IMR-90 (cell line): ENCODE measurements around the gene ZNF618. TPM values are rescaled to one million over a fixed set of nuclear protein-coding genes. Genes with fewer than 3 reads are reported as not detected.

Source experiments
- ATAC-seq: fragments of 200-7000 bp; cut with Tn5 transposase; 2 replicates; pipeline ENCODE4 v1.9.1; 2020; ENCODE audit warnings: low read depth, mild to moderate bottlenecking, moderate library complexity
- BruUV-seq: library from RNA; stranded (reverse); fragments of 400-500 nt; replicated peaks from 2 replicates; lab custom pipeline; 2021; lab: Mats Ljungman, UMichigan
- CTCF ChIA-PET: fragments of 300-600 bp; formaldehyde crosslinking; extraction: SDS; loops from one replicate; lab custom pipeline; 2021; ENCODE audit warnings: antibody characterized with exemption; lab: Yijun Ruan, JAX
- POLR2A ChIA-PET: fragments of 300-600 bp; sonication (Branson Sonifier 250); formaldehyde crosslinking; loops from one replicate; lab custom pipeline; 2022; ENCODE audit warnings: antibody characterized with exemption; ENCODE audit not compliant: unreplicated experiment; lab: Charles Lee
- DNase-seq: peaks from one replicate; pipeline ENCODE4 v3.0.0; 2013
- H2AFZ ChIP-seq: replicated peaks from 2 replicates; pipeline ENCODE3; 2013; ENCODE audit warnings: low read length, mild to moderate bottlenecking; ENCODE audit not compliant: poor library complexity
- H2AK5ac ChIP-seq: 2 replicates; pipeline ENCODE4 v1.6.1; 2013; ENCODE audit warnings: low read depth, low read length, inconsistent platforms
- H2AK9ac ChIP-seq: replicated peaks from 2 replicates; pipeline ENCODE3; 2013; ENCODE audit warnings: mild to moderate bottlenecking, low read depth, low read length, moderate library complexity; ENCODE audit not compliant: poor library complexity
- H2BK120ac ChIP-seq: 2 replicates; pipeline ENCODE4 v1.6.1; 2013; ENCODE audit warnings: low read depth, low read length, inconsistent platforms
- H2BK15ac ChIP-seq: 3 replicates; pipeline ENCODE4 v1.6.1; 2013; ENCODE audit warnings: low read depth, low read length, inconsistent platforms
- H2BK20ac ChIP-seq: 2 replicates; pipeline ENCODE4 v1.6.1; 2013; ENCODE audit warnings: low read depth, mild to moderate bottlenecking, inconsistent platforms, low read length, moderate library complexity
- H2BK5ac ChIP-seq: 2 replicates; pipeline ENCODE4 v1.6.1; 2013; ENCODE audit warnings: mild to moderate bottlenecking, low read depth, low read length, inconsistent platforms; ENCODE audit not compliant: poor library complexity, severe bottlenecking
- H3K14ac ChIP-seq: replicated peaks from 2 replicates; pipeline ENCODE4 v1.6.1; 2013; ENCODE audit warnings: low read depth, low read length, inconsistent platforms
- H3K18ac ChIP-seq: 2 replicates; pipeline ENCODE4 v1.6.1; 2013; ENCODE audit warnings: low read depth, low read length, control low read depth
- H3K23ac ChIP-seq: 2 replicates; pipeline ENCODE4 v1.6.1; 2013; ENCODE audit warnings: low read depth, low read length, inconsistent platforms
- H3K27ac ChIP-seq: 2 replicates; pipeline ENCODE4 v1.5.1; 2013; ENCODE audit warnings: mild to moderate bottlenecking, control low read depth, low read length; ENCODE audit not compliant: insufficient read depth
- H3K27me3 ChIP-seq: 2 replicates; pipeline ENCODE4 v1.6.1; 2013; ENCODE audit warnings: low read length; ENCODE audit not compliant: control insufficient read depth, insufficient read depth
- H3K36me3 ChIP-seq: 2 replicates; pipeline ENCODE4 v1.6.1; 2013; ENCODE audit warnings: low read length, mixed read lengths; ENCODE audit not compliant: control insufficient read depth, insufficient read depth
- H3K4ac ChIP-seq: 2 replicates; pipeline ENCODE4 v1.6.1; 2013; ENCODE audit warnings: low read depth, low read length, inconsistent platforms
- H3K4me1 ChIP-seq: 2 replicates; pipeline ENCODE4 v1.6.1; 2013; ENCODE audit warnings: low read length, mixed read lengths; ENCODE audit not compliant: control insufficient read depth, insufficient read depth
- H3K4me2 ChIP-seq: 2 replicates; pipeline ENCODE4 v1.6.1; 2013; ENCODE audit warnings: low read depth, mild to moderate bottlenecking, control low read depth, low read length, moderate library complexity
- H3K4me3 ChIP-seq: 2 replicates; pipeline ENCODE4 v1.5.1; 2013; ENCODE audit warnings: low read depth, mild to moderate bottlenecking, control low read depth, low read length, moderate library complexity; ENCODE audit not compliant: insufficient read depth
- H3K56ac ChIP-seq: 2 replicates; pipeline ENCODE4 v1.6.1; 2013; ENCODE audit warnings: low read length, inconsistent platforms; ENCODE audit not compliant: insufficient read depth; ENCODE audit errors: extremely low read depth
- H3K79me1 ChIP-seq, 2 experiments: 2 replicates each; pipeline ENCODE4 v1.6.1; 2013; ENCODE audit warnings: low read length in 2 of 2, inconsistent platforms in 1 of 2, low read depth in 1 of 2
- H3K9ac ChIP-seq: 2 replicates; pipeline ENCODE4 v1.6.1; 2013; ENCODE audit warnings: low read depth, low read length, control low read depth
- H3K9me1 ChIP-seq: 2 replicates; pipeline ENCODE4 v1.6.1; 2013; ENCODE audit warnings: low read length, inconsistent platforms; ENCODE audit not compliant: insufficient read depth
- H3K9me3 ChIP-seq: 2 replicates; pipeline ENCODE4 v1.6.1; 2013; ENCODE audit warnings: low read length; ENCODE audit not compliant: control insufficient read depth, insufficient read depth
- H4K20me1 ChIP-seq: 2 replicates; pipeline ENCODE4 v1.6.1; 2013; ENCODE audit warnings: low read length, inconsistent platforms; ENCODE audit not compliant: insufficient read depth
- H4K5ac ChIP-seq: 2 replicates; pipeline ENCODE4 v1.6.1; 2013; ENCODE audit warnings: mild to moderate bottlenecking, low read depth, low read length, control low read depth
- H4K8ac ChIP-seq, 2 experiments: 2 replicates each; pipeline ENCODE4 v1.6.1; 2013; ENCODE audit warnings: low read depth in 2 of 2, low read length in 2 of 2, control low read depth in 1 of 2, inconsistent platforms in 1 of 2
- H4K91ac ChIP-seq: 2 replicates; pipeline ENCODE4 v1.6.1; 2013; ENCODE audit warnings: low read depth, low read length, inconsistent platforms; ENCODE audit not compliant: insufficient read depth
- MAFK ChIP-seq: IDR thresholded peaks from 2 replicates; pipeline ENCODE4 v1.6.1; 2012; ENCODE audit warnings: low read depth, low read length, improper control_type of control experiment
- RFX5 ChIP-seq: IDR thresholded peaks from 2 replicates; pipeline ENCODE4 v1.8.0; 2012; ENCODE audit warnings: low read depth, mild to moderate bottlenecking, low read length, moderate library complexity
- WGBS, 2 experiments: methylation state at CpG; one replicate each; pipeline versions ENCODE4 v1.1.5 to v1.1.7; 2013; ENCODE audit warnings: missing lambda C conversion rate in 2 of 2; ENCODE audit not compliant: insufficient read length in 1 of 2; ENCODE audit errors: extremely low coverage in 2 of 2; 5-methylcytosine and 5-hydroxymethylcytosine counted together
- dilution Hi-C: fragments of 300-500 bp; cut with HindIII; formaldehyde crosslinking; loops from one replicate; pipeline ENCODE4 v1.14.3; 2018; ENCODE audit warnings: low sequenced_read_pairs; ENCODE audit not compliant: unreplicated experiment
- in situ Hi-C: fragments of 300-500 bp; cut with MboI; formaldehyde crosslinking; loops from 3 replicates; pipeline ENCODE4 v1.14.3; 2019; ENCODE audit warnings: low sequenced_read_pairs, inconsistent platforms, mixed read lengths
- intact Hi-C: fragments of 100-400 bp; cut with micrococcal nuclease; formaldehyde crosslinking; loops from 2 replicates; pipeline ENCODE4 v1.10.0; 2022
- polyA plus RNA-seq, 3 experiments: library from polyadenylated mRNA; depleted of rRNA; stranded (reverse); fragments of >200 nt; gene quantifications; 2 replicates each; pipeline ENCODE4 v1.2.3, GENCODE V29; 2012; ENCODE audit warnings: low replicate concordance in 1 of 3
- total RNA-seq: library from RNA; depleted of rRNA; stranded (reverse); fragments of >200 nt; gene quantifications from 2 replicates; pipeline ENCODE4 v1.2.3, GENCODE V29; 2012

Gene ZNF618
- total and polyA plus RNA-seq, 2 of the 4 experiments (the other 2 are of a cell fraction): 8.2 to 9.4 TPM

- H2BK20ac ChIP-seq: no peak overlapping the region
- H2BK120ac ChIP-seq: no peak overlapping the region
- no peak for DNase-seq
- H3K4ac ChIP-seq: no peak overlapping the region
- H3K4me2 ChIP-seq: no peak overlapping the region
- no peak overlapping the region for H2AFZ ChIP-seq
- TF ChIP-seq MAFK (no peak), RFX5 (no peak)
- no peaks in the 10 kb centered on the region for H3K27me3 ChIP-seq
- POLR2A ChIA-PET: no interaction called here
- peaks cover 3% of the 10 kb centered on the region; the same call in 1 of the 2 replicates for H3K9me1 ChIP-seq
- no peaks in the 10 kb centered on the region for H3K4me1 ChIP-seq
- no peak overlapping the region for H4K5ac ChIP-seq
- peaks cover 0 to 46% of the 10 kb centered on the region in 2 experiments; a peak in 1 of 4 replicates for H3K79me1 ChIP-seq
- H2AK5ac ChIP-seq: no peak overlapping the region
- H4K20me1 ChIP-seq: peaks cover 3% of the 10 kb centered on the region; the same call in 1 of the 2 replicates
- H3K18ac ChIP-seq: no peak overlapping the region
- no peaks in the 10 kb centered on the region for H3K9me3 ChIP-seq
- H3K4me3 ChIP-seq: no peak overlapping the region
- dilution Hi-C loops: no loop called here
- 87% methylated on average over 3 of the region's 13 CpGs; no CpG with 5 or more reads in 1 of the 2 experiments for WGBS, 2 experiments
- intact Hi-C loops: no loop called here
- no peak overlapping the region for H2AK9ac ChIP-seq
- no peak overlapping the region for H3K56ac ChIP-seq
- H2BK15ac ChIP-seq: no peak overlapping the region
- H3K36me3 ChIP-seq: peaks cover 32% of the 10 kb centered on the region; the same call in 1 of the 2 replicates
- no peak for ATAC-seq
- H2BK5ac ChIP-seq: no peak overlapping the region
- H4K8ac ChIP-seq: no peak overlapping the region
- H3K27ac ChIP-seq: no peak overlapping the region
- CTCF ChIA-PET: no interaction called here
- no peak overlapping the region for H3K23ac ChIP-seq
- H4K91ac ChIP-seq: no peak overlapping the region
- no peak overlapping the region for H3K14ac ChIP-seq
- in situ Hi-C loops: no loop called here
- no peak overlapping the region for H3K9ac ChIP-seq
- no TSS peak for BruUV-seq
Measured at GRCh38 chr9:114000063-114000454, 124.0 kb downstream of the ZNF618 start.
